DMS79 (cell line): ENCODE data around the gene TCF12.

Source experiments
- DNase-seq: peaks from one replicate; lab custom pipeline; 2025; lab: John Stamatoyannopoulos, UW

The TCF12 gene

DNA sequence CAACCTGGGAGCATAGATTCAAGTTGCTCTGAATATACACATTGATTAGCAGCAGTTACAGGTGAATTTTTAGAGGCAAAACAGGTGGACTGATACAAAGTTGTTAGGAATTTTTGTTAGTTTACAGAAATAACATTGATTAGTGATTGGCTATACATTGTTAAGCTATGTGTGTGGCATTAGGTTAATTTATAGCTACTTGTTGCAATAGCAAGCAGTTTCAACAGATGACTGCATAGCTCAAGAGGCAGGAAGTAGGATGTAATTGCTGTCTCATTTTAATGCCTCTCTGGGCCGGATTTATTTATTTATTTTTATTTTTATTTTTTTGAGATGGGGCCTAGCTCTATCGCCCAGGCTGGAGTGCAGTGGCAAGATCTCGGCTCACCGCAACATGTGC lies 99.7 kb downstream of the TCF12 start:
- DNase-seq, result no peak

DNA sequence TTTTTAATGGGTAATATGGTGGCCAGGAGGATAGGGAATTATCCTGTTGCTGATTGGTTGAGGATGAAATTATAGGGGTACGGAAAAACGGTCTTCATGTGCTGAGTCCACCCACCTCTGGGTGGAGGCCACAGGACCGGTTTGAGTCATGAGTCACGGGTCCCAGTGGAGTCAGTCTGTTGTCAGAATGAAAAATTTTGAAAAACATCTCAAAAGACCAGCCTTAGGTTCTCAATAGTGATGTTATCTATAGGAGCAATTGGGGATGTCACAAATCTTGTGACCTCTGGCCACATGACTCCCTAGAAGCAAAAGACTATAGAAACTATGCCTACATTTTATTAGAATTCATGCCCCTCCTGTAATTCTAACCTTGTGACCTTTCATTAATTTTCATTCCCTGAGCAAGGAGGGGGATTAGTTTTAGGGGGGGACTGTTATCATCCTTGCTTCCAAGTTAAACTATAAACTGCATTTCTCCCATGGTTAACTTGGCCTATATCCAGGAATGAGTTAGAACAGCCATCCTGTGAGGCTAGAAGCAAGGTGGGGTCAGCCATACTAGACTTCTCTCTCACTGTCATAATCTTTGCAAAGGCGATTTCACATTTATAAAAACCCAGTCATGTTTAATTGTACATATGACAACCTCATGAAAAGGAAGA lies 101.2 kb downstream of the TCF12 start:
- DNase-seq, result no peak

DNA sequence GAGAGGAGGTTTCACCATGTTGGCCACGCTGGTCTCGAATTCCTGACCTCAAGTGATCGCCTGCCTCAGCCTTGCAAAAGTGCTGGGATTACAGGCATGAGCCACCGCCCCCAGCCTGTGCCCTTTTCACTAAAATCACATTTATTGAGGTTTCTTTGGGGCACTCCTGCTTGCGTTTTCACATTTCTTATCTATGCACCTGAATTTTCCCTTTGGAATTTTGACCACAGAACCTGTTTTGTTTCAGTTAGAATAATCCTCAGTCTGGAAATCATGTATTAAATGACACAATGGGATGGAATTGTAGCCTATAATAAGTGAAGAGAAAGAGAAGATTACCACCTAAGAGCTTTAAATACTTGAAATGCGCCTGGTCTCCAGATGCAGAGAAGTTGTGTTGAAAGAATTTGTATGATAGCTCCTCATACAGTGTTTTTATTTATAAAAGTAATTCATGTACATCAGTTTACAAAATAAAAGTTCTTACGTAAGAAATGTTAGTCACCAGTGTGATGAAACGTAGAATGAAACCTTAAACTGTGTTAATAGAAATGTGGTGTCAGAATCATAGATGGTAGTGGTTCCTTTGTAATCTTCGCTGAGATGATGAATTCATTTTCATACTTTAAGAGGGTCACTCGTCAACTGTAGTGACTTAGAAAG lies 107.0 kb downstream of the TCF12 start:
- DNase-seq, result no peak

DNA sequence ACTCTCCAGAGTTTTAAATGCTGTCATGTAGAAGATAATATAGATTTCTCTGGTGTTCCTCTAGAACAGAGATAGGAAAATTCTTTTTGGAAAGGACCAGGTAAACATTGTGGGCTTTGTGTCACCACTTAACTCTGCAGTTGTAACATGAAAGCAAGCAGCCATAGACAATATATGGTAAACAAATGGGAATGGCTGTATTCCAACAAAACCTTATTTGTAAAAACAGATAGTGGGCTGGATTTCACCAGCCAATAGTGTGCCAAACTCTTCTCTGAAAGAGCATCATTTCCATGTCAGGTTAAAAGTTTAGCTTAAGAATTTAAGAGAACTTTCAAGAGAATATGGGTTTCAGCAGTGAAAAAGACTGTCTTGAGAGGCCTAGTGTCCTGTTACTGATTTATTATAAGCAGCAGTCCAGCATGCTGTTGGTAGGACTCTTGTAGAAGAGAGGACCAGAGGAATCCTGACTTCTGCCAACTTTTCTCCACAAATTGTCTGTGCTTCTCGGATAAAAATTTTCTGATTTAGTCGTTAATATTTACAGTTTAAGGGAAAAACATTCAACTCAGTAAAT lies 107.7 kb downstream of the TCF12 start:
- DNase-seq, result no peak

DNA sequence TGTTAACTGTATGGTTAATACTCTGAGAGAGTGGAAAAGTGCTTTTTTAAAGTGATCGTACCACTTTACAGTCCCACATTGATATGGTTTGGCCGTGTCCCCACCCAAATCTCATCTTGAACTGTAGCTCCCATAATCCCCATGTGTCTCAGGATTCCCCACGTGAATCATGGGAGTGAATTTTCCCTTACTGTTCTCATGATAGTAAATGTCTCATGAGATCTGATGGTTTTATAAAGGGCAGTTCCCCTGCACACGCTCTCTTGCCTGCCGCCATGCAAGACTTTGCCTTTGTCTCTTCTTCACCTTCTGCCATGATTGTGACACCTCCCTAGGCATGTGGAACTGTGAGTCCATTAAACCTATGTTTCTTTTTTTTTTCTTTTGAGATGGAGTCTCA lies 109.2 kb downstream of the TCF12 start:
- no peak for DNase-seq

DNA sequence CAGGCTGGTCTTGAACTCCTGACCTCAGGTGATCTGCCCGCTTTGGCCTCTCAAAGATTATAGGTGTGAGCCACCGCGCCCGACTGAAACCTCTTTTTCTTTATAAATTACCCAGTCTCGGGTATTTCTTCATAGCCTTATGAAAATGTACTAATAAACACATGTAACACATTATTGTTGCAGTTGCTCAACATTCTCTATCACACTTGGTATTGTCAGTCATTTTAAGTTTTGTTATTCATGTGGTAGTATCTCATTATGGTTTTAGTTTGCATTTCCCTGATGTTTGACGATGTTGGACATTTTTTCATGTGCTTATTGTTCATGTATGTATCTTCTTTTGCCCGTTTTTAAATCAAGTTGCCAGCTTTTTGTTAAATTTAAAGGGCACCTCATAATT lies 109.7 kb downstream of the TCF12 start:
- no peak for DNase-seq

DNA sequence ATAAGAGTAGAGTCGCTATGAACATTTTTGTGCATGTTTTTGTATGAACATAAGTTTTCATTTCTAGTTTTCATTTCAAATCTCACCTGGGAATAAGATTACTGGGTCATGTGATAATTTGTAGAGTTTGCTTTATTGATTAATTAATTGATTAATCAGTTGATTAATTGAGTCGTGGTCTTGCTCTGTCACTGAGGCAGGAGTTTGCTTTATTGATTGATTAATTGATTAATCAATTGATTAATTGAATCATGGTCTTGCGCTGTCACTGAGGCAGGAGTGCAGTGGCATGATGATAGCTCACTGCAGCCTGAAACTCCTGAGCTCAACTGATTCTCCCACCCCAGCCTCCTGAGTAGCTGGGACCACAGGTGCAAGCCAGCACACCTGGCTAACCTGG lies 111.6 kb downstream of the TCF12 start:
- no peak for DNase-seq

DNA sequence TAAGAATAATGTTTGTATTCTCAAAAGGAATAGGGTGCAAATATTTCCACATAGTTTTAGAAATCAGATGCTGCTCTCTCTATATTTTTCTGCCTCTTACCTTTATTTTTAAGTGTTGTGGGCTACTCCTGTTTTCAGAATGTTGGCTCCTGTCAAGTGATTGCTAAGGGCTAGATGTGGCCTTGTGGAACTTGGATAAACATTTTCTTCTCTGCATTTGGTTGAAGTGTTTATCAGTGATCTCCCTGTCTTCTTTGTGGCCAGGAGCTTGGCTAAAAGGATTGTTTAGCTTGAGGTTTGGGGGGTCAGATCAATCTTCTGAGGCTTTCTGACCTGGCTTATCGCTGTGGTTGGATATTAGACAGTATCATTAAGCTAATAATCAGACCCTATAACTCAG lies 112.6 kb downstream of the TCF12 start:
- DNase-seq, result peak; percentile 2

DNA sequence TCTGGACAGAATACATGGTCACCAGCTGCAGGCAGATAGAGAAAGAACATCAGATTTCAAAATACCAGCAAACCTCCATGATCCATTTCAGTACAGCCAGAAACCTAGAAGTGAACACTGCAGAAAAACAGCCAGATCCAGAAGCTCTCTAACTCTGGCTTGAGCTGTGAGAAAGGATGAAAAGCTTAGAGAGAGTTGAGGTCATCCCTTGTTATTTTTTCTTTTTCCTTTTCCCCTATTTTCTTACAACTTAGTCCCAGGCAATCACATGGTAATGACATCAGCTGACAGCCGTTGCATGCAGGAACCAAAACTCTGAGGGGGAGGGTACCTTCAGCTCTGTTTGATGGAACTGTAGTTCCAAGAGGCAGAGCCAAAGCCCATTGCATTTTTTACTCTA lies 113.2 kb downstream of the TCF12 start:
- DNase-seq, result no peak

DNA sequence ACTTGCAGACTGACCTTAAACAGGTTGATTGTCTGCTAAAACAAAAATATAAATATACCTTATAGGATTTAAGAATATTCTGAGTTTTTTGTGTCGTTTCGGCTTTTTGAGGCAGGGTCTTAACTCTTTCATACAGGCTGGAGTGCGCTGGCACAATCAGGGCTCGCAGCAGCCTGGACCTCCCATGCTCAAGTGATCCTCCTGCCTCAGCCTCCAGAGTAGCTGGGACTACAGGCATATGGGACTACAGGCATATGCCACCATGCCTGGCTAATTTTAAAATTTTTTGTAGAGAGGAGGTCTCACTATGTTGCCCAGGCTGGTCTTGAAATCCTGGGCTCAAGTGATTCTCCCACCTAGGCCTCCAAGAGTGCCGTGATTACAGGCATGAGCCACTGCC lies 113.9 kb downstream of the TCF12 start:
- DNase-seq, result no peak

DNA sequence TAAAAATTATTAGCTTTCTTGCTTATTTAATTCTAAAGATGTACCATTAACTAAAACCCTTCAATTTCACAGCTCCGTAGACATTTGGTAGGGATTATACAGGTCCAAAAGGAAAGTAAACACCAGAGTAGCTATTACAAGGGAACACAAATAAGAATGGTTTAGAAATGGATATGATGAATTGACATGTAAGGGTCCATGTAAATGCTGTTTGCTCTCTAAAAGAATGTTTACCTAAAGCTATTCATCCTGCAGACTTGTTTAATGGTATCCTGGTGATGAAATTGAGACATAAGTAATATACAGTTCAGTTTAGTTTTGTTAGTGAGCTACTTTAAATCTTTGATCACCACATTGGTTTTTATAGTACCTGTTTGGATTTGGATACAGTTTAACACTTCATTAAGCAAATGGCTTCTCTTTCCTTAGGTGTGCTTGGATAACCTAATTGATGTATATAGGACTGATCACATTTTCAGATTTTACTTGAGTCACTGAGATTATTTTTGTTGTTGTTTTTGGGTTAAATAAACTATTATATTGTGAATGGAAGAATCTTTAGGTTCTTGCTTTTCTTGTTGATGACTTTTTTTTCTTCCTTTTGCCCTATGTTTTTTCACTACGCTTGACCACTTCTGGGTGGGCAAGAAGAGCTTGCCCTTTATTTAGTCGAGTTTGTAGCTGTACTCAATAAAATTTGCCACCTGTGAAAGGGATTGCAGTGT lies 115.4 kb downstream of the TCF12 start:
- DNase-seq, result no peak

DNA sequence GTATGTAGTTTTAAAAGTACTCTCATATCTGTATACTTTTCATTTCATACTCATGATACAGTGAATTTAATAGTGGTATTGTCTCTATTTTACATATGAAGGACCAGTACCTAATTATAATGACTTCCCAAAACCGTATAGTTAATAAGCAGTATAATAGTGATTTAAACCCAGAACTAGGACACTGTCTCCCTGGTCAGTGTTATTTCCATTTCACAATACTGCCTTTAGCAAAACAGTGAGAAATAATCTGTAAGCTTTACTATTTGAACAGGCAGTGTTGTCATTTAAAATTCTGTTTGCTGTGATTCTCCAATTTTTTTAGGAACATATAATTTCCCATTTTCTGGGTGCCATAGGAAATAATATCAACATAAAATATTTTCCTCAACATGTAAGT lies 116.2 kb downstream of the TCF12 start:
- no peak for DNase-seq

DNA sequence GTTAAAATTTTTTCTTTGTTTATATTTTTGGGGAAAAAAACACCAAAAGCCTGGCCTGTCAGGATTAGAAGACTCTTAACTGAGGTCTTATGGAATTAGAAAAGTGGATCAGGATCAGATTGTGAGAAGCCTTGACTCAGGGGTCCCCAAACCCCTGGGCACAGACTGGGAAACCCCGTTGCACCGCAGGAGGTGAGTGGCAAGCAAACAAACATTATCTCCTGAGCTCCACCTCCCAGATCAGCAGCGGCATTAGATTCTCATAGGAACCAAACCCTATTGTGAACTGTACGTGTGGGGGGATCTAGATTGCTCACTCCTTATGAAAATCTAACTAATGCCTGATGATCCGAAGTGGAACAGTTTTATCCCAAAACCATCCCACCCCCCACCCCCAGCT lies 117.2 kb downstream of the TCF12 start:
- no peak for DNase-seq

DNA sequence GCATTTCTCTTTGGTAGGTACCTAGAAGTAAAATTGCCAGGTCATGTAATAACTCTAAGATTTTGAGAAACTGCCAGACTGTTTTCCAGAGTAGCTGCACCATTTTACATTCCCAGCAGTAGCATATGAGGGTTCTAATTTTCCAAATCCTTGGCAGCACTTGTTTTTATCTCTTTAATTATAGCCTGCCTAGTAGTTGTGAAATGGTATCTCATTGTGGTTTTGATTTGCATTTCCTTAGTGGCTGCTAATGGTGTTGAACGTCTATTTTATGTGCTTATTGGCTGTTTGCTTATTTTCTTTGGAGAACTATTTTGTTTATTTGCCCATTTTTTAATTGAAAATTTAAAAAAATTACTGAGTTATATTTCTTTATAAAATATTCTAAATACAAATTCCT lies 117.9 kb downstream of the TCF12 start:
- DNase-seq, result no peak

DNA sequence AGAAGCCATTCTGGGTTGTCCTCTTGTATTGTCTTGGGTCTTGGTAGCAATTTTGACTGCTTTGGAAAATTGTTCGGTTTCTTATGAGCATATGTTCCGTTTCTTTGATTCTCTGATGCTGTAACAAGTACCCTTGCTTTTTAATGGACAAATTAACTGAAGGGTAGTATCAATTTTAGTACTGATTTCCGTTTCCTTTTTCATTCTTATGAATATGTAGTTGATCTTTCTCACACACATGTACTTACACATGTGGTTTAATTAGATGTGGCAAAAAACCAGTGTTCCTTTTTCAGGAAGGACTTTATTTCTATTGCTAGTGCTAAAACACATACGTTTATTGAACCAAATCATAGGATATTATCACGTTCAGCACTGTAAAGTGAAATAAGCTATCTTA lies 119.1 kb downstream of the TCF12 start:
- DNase-seq, result no peak

DNA sequence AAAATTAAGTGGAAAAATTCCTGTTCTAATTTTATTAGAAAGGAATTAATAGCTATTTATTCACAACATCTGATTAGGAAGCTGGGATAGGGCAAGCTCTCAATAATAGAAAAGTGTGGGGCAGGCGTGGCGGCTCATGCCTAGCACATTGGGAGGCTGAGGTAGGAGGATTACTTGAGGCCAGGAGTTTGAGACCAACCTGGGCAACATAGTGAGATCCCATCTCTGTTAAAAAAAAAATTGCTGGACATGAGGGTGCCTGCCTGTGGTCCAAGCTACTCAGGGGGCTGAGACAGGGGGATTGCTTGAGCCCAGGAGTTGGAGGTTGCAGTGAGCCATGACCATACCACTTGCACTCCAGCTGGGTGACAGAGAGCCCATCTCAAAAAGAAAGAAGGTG lies 119.6 kb downstream of the TCF12 start:
- no peak for DNase-seq

DNA sequence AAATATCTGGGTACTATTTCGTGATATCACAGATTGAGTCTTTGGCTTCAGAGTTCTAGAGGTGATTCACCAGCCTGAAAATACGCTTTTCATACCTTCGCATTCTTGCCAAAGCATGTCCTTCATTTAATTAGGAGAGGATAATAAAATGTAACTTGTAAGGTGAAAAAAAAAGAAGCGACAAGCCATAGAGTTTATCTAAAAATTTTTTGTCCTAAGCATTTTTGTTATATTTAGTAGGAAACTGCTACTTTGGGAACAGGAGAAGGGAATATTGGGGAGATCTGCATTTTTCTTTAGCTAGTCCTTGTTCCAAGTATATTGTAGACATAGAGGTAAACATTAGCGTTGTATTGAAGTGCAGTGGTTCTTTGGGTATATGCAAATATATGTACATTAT lies 120.1 kb downstream of the TCF12 start:
- DNase-seq, result no peak

DNA sequence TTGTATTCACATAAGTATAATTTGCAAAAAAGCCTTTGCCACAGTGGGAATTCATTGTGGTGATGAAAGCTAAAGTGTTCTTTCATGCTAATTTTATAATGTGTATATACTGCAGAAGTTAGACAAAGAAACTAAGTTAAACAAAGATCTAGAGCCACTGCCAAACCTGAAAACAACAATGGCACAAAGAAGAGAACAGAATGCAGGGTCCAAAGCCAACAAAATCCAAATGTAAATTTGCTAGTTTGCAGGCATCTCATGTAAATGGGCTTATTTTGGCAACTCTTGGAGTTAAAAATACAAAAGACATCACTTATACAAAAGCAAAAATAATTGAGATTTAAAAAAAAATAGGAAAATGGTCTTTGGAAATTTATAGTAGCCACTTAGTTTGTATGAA lies 123.0 kb downstream of the TCF12 start:
- no peak for DNase-seq

DNA sequence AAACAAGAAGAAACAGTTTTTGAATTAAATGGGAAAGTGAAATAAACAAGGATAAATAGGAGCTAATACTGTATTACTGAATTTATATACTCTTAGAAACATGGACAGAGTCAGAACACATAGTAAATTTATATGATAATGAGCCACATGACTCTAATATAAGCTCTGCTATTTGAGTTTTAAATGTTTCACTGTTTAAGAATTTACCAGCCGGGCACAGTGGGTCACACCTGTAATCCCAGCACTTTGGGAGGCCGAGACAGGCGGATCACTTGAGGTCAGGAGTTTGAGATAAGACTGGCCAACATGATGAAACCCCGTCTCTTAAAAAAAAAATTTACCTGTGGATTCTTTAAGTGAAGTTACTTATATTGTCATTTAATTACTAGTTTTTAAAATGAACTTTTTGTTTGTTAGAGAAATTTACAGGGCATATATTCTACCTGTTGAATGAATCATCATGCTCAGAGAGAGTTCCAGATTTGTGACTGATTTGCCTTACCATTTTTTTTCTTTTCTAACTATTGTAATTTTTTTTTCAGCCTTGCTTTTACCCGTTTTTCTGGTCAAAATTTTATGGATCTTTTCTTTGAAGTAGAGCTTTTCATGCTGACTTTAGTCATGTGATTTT lies 125.7 kb downstream of the TCF12 start:
- no peak for DNase-seq

DNA sequence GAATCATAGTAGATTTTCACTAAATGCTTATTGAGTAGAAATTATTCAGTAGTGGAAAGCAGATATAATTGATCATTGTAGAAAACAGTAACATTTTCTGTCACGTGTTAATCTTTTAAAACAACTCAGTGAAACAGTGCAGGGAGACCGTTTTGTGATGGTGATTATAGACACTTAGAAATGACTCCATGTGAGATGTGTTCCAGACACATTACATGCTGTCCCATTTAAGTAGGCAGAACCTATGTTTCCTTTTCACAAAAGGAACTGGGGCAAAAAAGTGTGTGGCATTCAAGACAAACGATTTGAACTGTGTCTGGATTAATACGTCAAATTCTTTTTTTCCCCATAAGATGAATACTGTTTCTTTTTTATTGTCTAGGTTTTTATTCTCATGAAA lies 126.5 kb downstream of the TCF12 start:
- DNase-seq, result no peak

DNA sequence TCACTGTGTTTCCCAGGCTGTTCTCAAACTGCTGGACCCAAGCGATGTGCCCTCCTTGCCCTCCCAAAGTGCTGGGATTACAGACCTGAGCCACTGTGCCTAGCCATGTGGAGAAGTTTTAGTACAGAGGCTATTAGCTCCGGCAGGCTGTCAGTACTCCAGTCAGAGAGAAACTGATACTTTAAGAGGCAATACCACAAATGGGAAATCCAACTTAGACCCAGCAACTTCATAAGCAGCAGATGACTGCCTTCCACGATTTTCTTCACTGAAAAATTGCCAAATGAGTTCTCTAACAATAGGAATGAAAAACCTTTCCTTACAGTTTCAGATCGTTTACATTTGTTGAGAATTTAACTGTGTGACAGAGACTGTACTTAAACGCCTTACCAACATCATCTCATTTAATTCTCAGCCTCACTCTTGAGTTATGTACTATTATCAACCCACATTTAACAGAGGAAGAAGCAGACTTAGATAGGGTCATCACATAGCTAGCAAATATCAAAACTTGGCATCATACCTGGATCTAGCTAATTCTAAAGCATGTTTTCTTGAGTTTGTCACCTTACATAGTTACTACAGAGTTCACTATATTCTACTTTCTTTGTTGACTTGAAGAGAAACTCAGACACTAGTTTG lies 127.4 kb downstream of the TCF12 start:
- DNase-seq, result no peak

DNA sequence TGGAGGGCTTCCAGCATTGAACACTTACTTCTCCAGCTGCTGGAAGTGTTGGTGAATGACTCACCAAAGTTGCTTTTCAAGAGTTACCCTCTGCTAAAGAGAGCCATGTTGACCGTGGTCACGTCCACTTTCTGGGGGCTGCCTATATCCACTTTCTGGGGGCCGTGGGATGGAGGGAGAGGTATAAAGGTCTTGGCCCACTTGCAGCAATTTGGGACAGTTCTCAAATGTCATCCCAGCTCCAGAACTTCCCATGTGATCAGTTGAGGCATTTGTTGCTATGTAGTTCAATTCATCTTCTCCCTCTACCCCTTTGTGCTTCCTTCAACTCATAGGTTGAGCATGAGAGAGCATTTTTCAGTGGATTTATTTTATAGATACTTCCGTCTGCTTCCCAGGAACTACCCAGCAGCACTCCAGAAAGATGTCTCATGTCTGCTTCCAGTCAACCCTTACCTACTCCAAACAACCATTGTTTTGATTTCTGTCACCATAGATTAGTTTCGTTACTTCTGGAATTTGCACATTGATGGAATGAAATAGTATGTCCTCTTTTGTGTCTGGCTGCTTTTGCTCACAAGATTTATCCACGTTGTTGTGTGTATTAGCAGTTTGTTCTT lies 130.6 kb downstream of the TCF12 start:
- no peak for DNase-seq
